Panc1 (cell line): Measurements from ENCODE around the gene ATXN10. TPM values are rescaled to one million over a fixed set of nuclear protein-coding genes. Genes with fewer than 3 reads are reported as not detected.

Source experiments
- ATAC-seq: fragments of 200-7000 bp; cut with Tn5 transposase; 2 replicates; pipeline ENCODE4 v1.9.1; 2020; ENCODE audit warnings: mild to moderate bottlenecking, moderate library complexity
- BruUV-seq: library from RNA; stranded (reverse); fragments of 400-500 nt; replicated peaks from 2 replicates; lab custom pipeline; 2021; lab: Mats Ljungman, UMichigan
- CTCF ChIA-PET: fragments of 300-600 bp; sonication (Branson Sonifier 250); formaldehyde crosslinking; loops from one replicate; lab custom pipeline; 2022; ENCODE audit warnings: antibody characterized with exemption; lab: Charles Lee
- POLR2A ChIA-PET: fragments of 300-600 bp; sonication (Branson Sonifier 250); formaldehyde crosslinking; loops from one replicate; lab custom pipeline; 2022; ENCODE audit warnings: antibody characterized with exemption; lab: Charles Lee
- DNase-seq: peaks from one replicate; pipeline ENCODE4 v3.0.0-alpha.2; 2010; ENCODE audit warnings: low read depth, low spot score
- H3K27ac ChIP-seq: 2 replicates; pipeline ENCODE4 v1.5.1; 2011; ENCODE audit warnings: mild to moderate bottlenecking, low read length, inconsistent platforms
- H3K27me3 ChIP-seq: fragments of 200-500 bp; sonication (Bioruptor generic); 2 replicates; pipeline ENCODE4 v1.6.0; 2014; ENCODE audit warnings: low read length, inconsistent platforms; ENCODE audit not compliant: control insufficient read depth, insufficient read depth
- H3K36me3 ChIP-seq: fragments of 200-500 bp; sonication (Bioruptor generic); 2 replicates; pipeline ENCODE4 v1.5.1; 2014; ENCODE audit warnings: inconsistent platforms, mild to moderate bottlenecking, low read length, moderate library complexity; ENCODE audit not compliant: control insufficient read depth, insufficient read depth
- H3K4me1 ChIP-seq: 2 replicates; pipeline ENCODE4 v1.5.1; 2011; ENCODE audit warnings: inconsistent platforms, mild to moderate bottlenecking, low read length, moderate library complexity; ENCODE audit not compliant: control insufficient read depth, insufficient read depth
- H3K4me3 ChIP-seq, 2 experiments: 2 replicates each; pipeline ENCODE4 v1.5.1; 2011 to 2012; ENCODE audit warnings: low read depth in 2 of 2, low read length in 2 of 2, mild to moderate bottlenecking in 2 of 2, inconsistent platforms in 1 of 2, moderate library complexity in 1 of 2
- H3K9me3 ChIP-seq: fragments of 200-500 bp; sonication (Bioruptor generic); 2 replicates; pipeline ENCODE4 v1.5.1; 2014; ENCODE audit warnings: low read depth, mild to moderate bottlenecking, inconsistent platforms, low read length, moderate library complexity; ENCODE audit not compliant: control insufficient read depth, insufficient read depth
- CTCF ChIP-seq: fragments of 450-650 bp; IDR thresholded peaks from 2 replicates; pipeline ENCODE4 v1.5.1; 2017; ENCODE audit warnings: mild to moderate bottlenecking
- POLR2AphosphoS5 ChIP-seq: IDR thresholded peaks from 2 replicates; pipeline ENCODE4 v1.6.1; 2012; ENCODE audit warnings: mild to moderate bottlenecking, low read depth, low read length, moderate library complexity
- SIN3A ChIP-seq: IDR thresholded peaks from 2 replicates; pipeline ENCODE4 v1.6.1; 2012; ENCODE audit warnings: low read depth, mild to moderate bottlenecking, low read length, moderate library complexity, borderline replicate concordance; ENCODE audit not compliant: insufficient read depth
- TCF7L2 ChIP-seq: IDR thresholded peaks from 2 replicates; pipeline ENCODE4 v1.6.1; 2011; ENCODE audit warnings: mild to moderate bottlenecking, low read depth, low read length, inconsistent platforms
- in situ Hi-C: cut with HindIII; loops from 2 replicates; pipeline ENCODE4 v1.10.0; 2016; ENCODE audit warnings: low sequenced_read_pairs, low pct_unique_long_range_greater_than_20kb
- intact Hi-C: fragments of 100-400 bp; cut with micrococcal nuclease; formaldehyde crosslinking; loops from one replicate; pipeline ENCODE4 v1.10.0; 2022; ENCODE audit not compliant: unreplicated experiment
- total RNA-seq: library from RNA; stranded (reverse); gene quantifications from one replicate; pipeline ENCODE4 v1.2.1, GENCODE V29; 2021; ENCODE audit not compliant: unreplicated experiment
- TF ChIP-seq, protein P1 (sequence below), 2 experiments: IDR thresholded peaks; 2 replicates each; pipeline ENCODE4 v1.6.1; 2011 to 2012; ENCODE audit warnings: low read depth in 2 of 2, control low read depth in 1 of 2, low read length in 1 of 2, mild to moderate bottlenecking in 1 of 2, moderate library complexity in 1 of 2; ENCODE audit not compliant: insufficient read depth in 1 of 2

The ATXN10 gene
- total RNA-seq, 1 experiment from 2014 or later: 184 TPM

DNA sequence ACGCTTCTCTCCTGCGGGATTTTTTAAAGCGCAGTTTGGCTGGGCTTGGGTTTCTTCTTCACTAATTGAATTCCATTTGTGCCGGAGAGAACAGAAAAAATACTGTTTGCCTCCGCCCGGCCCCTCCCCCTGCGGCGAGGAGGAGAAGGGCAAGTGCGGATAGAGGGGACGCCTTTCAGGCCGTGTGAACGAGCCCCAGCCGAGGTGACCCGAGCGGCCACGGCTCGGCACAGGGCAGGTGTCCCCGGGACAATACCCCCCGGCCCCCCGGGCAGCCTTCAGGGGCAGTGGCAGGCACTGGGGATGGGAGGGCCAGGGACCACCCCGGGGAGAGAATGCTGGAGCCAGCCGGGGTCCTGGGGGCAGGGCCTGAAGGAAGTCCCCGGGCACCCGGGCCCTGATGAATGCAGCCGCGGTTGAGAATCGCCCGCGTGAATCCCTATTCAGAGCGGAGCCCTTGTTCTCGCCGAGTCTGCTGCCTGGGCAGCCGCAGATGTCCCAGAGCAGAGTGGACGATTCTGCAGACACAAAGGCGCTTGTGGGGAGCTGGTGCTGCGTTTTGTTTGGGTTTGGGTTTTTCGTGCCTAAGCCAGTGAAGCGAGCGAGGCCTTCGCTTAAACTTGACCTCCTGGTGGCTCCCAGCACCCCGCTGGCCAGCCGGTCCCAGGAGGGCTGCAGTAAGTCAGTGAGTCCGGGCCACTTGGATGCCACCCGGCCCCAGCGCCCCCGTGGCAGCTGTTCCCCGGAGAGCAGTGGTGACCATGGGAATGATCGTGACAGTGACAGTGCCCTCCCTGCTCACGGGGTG, 209.3 kb downstream of the ATXN10 start:
- H3K27ac ChIP-seq: no peak overlapping the region
- in situ Hi-C loops (no loop called here), intact Hi-C loops (no loop called here)
- BruUV-seq: no TSS peak
- TF ChIP-seq POLR2AphosphoS5 (no peak), CTCF (no peak), SIN3A (no peak), TCF7L2 (no peak)
- H3K4me3 ChIP-seq: no peak overlapping the region
- H3K4me1 ChIP-seq: no peaks in the 10 kb centered on the region
- ATAC-seq (no peak), DNase-seq (no peak)
- H3K27me3 ChIP-seq: no peaks in the 10 kb centered on the region
- no peaks in the 10 kb centered on the region for H3K36me3 ChIP-seq
- CTCF ChIA-PET: no interaction called here
- H3K9me3 ChIP-seq: no peaks in the 10 kb centered on the region
- POLR2A ChIA-PET: no interaction called here

GRCh38 chr22:45881524-45881875, 209.9 kb downstream of the ATXN10 start:
- ATAC-seq: no peak
- intact Hi-C loops: no loop called here
- DNase-seq: no peak
- H3K9me3 ChIP-seq: no peaks in the 10 kb centered on the region
- ChIA-PET CTCF (no interaction called here), POLR2A (no interaction called here)
- no TSS peak for BruUV-seq
- TF ChIP-seq TCF7L2 (no peak), POLR2AphosphoS5 (no peak), CTCF (no peak), SIN3A (no peak)
- TF ChIP-seq, protein P1, sequence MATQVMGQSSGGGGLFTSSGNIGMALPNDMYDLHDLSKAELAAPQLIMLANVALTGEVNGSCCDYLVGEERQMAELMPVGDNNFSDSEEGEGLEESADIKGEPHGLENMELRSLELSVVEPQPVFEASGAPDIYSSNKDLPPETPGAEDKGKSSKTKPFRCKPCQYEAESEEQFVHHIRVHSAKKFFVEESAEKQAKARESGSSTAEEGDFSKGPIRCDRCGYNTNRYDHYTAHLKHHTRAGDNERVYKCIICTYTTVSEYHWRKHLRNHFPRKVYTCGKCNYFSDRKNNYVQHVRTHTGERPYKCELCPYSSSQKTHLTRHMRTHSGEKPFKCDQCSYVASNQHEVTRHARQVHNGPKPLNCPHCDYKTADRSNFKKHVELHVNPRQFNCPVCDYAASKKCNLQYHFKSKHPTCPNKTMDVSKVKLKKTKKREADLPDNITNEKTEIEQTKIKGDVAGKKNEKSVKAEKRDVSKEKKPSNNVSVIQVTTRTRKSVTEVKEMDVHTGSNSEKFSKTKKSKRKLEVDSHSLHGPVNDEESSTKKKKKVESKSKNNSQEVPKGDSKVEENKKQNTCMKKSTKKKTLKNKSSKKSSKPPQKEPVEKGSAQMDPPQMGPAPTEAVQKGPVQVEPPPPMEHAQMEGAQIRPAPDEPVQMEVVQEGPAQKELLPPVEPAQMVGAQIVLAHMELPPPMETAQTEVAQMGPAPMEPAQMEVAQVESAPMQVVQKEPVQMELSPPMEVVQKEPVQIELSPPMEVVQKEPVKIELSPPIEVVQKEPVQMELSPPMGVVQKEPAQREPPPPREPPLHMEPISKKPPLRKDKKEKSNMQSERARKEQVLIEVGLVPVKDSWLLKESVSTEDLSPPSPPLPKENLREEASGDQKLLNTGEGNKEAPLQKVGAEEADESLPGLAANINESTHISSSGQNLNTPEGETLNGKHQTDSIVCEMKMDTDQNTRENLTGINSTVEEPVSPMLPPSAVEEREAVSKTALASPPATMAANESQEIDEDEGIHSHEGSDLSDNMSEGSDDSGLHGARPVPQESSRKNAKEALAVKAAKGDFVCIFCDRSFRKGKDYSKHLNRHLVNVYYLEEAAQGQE (IDR thresholded peaks at IDR 0.05; ENCODE audit: insufficient read depth in 1 of 2, low read depth in 2 of 2, low read length in 1 of 2): no peak
- no peaks in the 10 kb centered on the region for H3K4me1 ChIP-seq
- H3K27me3 ChIP-seq: no peaks in the 10 kb centered on the region
- no peaks in the 10 kb centered on the region for H3K36me3 ChIP-seq
- in situ Hi-C loops: no loop called here
- no peak overlapping the region for H3K27ac ChIP-seq
- H3K4me3 ChIP-seq: no peak overlapping the region
